ENCODE results near the gene CTDSP2. TPM values are rescaled to one million over a fixed set of nuclear protein-coding genes. Genes with fewer than 3 reads are reported as not detected.

CTDSP2 gene
- total RNA-seq, 4 donors from 2014 or later, result 151 to 190 (median 170) TPM

DNA sequence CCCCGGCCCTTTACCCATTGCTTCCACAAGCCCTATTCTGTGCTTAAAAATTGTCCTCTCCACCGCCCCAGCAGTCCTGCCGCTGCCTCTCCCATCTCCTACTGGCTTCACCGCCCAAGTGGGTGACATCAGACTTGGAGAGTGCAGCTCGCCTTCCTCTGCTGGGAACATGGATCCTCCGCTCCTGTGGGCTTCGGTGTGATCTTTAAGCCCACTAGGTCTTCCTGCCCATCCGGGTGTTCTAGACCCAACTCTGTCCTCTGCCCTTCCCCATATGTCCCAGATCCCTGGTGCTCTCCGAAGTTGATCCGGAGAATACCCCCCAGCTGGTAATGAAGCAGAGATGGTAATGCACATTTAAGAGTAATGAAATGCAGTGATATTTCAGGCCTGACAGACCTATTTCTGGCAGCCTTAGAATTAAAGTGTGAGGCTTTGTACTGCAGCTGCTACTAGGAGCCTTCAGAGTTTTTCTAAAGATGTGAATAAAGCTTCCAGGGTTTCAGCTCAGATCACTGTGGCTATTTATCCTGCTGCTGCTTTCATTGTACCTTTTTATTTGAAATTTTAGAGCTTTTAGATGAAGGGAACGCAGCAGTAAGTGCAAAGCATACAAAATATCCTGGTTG is 22.9 kb upstream of the CTDSP2 start:
- 17 to 26% methylated on average over 1 to 10 of the region's 11 CpGs for WGBS, 2 donors (ENCODE audit: low coverage in 1 of 2)
- Histone ChIP-seq H3K27ac (peak overlapping the region; percentile 87 to 98 (median 94)), H3K4me3 (peak overlapping the region in 1 of 2 donors; percentile 22), H3K27me3 (no peaks in the 10 kb centered on the region), H3K4me1 (peaks cover 17 to 52% (median 23%) of the 10 kb centered on the region in 3 donors), H3K9me3 (no peaks in the 10 kb centered on the region), H3K36me3 (no peaks in the 10 kb centered on the region)
- TF ChIP-seq, protein P1, sequence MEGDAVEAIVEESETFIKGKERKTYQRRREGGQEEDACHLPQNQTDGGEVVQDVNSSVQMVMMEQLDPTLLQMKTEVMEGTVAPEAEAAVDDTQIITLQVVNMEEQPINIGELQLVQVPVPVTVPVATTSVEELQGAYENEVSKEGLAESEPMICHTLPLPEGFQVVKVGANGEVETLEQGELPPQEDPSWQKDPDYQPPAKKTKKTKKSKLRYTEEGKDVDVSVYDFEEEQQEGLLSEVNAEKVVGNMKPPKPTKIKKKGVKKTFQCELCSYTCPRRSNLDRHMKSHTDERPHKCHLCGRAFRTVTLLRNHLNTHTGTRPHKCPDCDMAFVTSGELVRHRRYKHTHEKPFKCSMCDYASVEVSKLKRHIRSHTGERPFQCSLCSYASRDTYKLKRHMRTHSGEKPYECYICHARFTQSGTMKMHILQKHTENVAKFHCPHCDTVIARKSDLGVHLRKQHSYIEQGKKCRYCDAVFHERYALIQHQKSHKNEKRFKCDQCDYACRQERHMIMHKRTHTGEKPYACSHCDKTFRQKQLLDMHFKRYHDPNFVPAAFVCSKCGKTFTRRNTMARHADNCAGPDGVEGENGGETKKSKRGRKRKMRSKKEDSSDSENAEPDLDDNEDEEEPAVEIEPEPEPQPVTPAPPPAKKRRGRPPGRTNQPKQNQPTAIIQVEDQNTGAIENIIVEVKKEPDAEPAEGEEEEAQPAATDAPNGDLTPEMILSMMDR (IDR thresholded peaks at IDR 0.05), result no peak
- TF ChIP-seq POLR2AphosphoS5 (IDR thresholded peaks at IDR 0.05), result no peak
- no peak for TF ChIP-seq EP300 (IDR thresholded peaks at IDR 0.05)
- no peak for TF ChIP-seq POLR2A (IDR thresholded peaks at IDR 0.05)
- peak; percentile 14 for ATAC-seq

DNA sequence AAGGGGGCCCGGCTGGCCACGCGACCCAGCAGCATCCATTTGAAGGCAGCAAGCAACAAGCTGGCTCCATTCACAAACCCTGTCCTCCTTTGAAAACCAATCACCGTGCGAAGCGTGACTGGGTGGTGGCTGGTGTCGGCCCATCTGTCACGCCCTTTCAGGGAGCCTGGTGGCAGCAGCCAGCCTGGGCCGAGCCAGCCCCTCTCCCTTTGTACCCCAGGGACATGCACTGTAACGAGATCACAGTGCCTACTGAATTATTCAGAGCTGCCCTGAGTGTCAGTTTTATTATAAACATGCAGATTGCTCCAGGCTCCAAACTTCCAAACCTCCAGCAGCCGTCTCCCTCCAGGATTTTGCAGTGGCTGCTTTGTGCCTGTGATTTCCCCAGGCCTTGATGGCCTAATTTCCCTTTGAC is 22.3 kb upstream of the CTDSP2 start:
- Histone ChIP-seq H3K36me3 (no peaks in the 10 kb centered on the region), H3K9me3 (no peaks in the 10 kb centered on the region), H3K27me3 (no peaks in the 10 kb centered on the region), H3K4me1 (peaks cover 17 to 56% (median 27%) of the 10 kb centered on the region in 3 donors), H3K27ac (peak overlapping the region; percentile 87 to 98 (median 94)), H3K4me3 (peak overlapping the region in 1 of 2 donors; percentile 22)
- 4 to 33% methylated on average over 1 to 3 of the region's 11 CpGs for WGBS, 2 donors (ENCODE audit: low coverage in 1 of 2)
- TF ChIP-seq, protein P1 (IDR thresholded peaks at IDR 0.05), result no peak
- TF ChIP-seq EP300 (IDR thresholded peaks at IDR 0.05), result no peak
- no peak for TF ChIP-seq POLR2A (IDR thresholded peaks at IDR 0.05)
- TF ChIP-seq POLR2AphosphoS5 (IDR thresholded peaks at IDR 0.05), result no peak
- peak; percentile 22 for ATAC-seq

DNA sequence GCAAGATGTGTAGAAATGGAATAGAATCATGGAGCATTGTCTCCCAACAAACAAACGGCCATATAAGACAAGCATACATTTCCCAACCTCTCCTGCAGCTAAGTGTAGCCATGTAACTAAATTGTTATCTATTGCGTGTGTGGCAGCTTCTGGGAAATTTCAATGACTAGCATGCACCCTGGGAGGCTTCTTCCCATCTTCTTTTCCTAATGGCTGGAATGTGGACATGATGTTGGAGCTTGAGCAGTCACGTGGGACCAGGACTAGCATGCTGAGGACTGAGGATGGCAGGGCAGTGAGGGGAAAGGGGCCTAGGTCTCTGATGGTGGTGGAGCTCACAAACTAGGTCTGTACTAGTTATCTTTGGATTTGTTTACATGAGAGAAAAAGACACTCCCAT is 21.7 kb upstream of the CTDSP2 start:
- WGBS, 2 donors (ENCODE audit: low coverage in 1 of 2), result 35 to 38% methylated on average over 1 to 2 of the region's 3 CpGs
- Histone ChIP-seq H3K9me3 (no peaks in the 10 kb centered on the region), H3K27me3 (no peaks in the 10 kb centered on the region), H3K4me1 (peaks cover 21 to 63% (median 27%) of the 10 kb centered on the region in 3 donors), H3K36me3 (no peaks in the 10 kb centered on the region), H3K27ac (peak overlapping the region; percentile 87 to 98 (median 94)), H3K4me3 (no peak overlapping the region)
- no peak for ATAC-seq
- TF ChIP-seq POLR2AphosphoS5 (IDR thresholded peaks at IDR 0.05) (no peak), EP300 (IDR thresholded peaks at IDR 0.05) (no peak), POLR2A (IDR thresholded peaks at IDR 0.05) (no peak)
- TF ChIP-seq, protein P1 (IDR thresholded peaks at IDR 0.05), result no peak

DNA sequence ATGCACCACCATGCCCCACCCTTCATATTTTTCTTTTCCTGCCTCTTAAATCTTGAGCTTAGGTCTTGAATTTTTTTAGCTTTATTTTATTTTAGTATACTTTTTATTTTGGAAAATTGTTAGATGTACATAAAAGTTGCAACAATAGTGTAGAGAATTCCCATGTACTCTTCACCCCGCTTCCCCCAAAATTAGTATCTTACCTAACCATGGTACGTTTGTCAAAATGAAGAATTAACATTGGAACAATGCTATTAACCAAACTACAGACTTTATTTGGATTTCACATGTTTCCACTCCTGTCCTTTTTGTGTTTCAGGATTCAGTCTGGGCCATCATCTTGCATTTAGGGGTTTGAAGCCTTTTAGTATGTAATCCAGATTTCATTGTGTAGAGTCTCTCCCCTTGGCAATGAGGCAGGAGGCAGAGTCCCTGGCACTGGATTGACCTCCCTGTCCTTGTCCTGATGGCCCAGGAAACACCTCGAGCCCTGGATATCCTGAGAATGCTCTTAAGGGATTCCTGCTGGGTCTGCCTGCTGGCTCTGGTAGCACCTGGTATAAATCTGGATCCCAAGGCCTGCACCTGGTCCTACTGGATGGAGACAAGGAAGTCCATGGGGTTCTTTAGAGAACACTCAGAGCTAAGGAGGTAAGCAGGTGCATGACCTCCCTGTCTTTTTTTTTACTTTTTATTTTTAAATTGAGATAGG is 19.9 kb upstream of the CTDSP2 start:
- TF ChIP-seq EP300 (IDR thresholded peaks at IDR 0.05) (no peak), POLR2A (IDR thresholded peaks at IDR 0.05) (no peak), POLR2AphosphoS5 (IDR thresholded peaks at IDR 0.05) (no peak)
- TF ChIP-seq, protein P1 (IDR thresholded peaks at IDR 0.05), result no peak
- H3K27ac ChIP-seq, result peak overlapping the region; percentile 61 to 98 (median 88)
- H3K36me3 ChIP-seq, result no peaks in the 10 kb centered on the region
- no peak for ATAC-seq
- H3K4me3 ChIP-seq, result no peak overlapping the region
- H3K9me3 ChIP-seq, result no peaks in the 10 kb centered on the region
- peaks cover 21 to 66% (median 27%) of the 10 kb centered on the region in 3 donors for H3K4me1 ChIP-seq
- no peaks in the 10 kb centered on the region for H3K27me3 ChIP-seq
- 38 to 72% methylated on average over 1 to 3 of the region's 3 CpGs for WGBS, 2 donors (ENCODE audit: low coverage in 1 of 2)

Measured in gastroesophageal sphincter (tissue), 4 donors.